SKM-1 treated with dmso at 0.1 percent for 144 hours (cell line): ENCODE measurements around the gene GALNT9.
"Not testable (repeated sequence)": the region's sequence is repeated elsewhere in the genome, so short reads cannot be mapped to it uniquely, and the experiment has no call there.

Source experiments
- DNase-seq: peaks from one replicate; lab custom pipeline; 2025; ENCODE audit not compliant: unreplicated experiment; lab: John Stamatoyannopoulos, UW

GALNT9 gene

GRCh38 chr12:132329036-132329719 is at the start of gene GALNT9:
TSS of gene GALNT9 (minus strand) at chr12:132329589. CDS start at chr12:132329203, 386 bp downstream.
- no peak for DNase-seq

- not testable (repeated sequence) for DNase-seq
Measured at GRCh38 chr12:132379057-132379456, 49.7 kb upstream of the GALNT9 start.

- no peak for DNase-seq
Measured at GRCh38 chr12:132377147-132377546, 47.8 kb upstream of the GALNT9 start.

- DNase-seq = no peak
Measured at GRCh38 chr12:132376464-132376830, 47.1 kb upstream of the GALNT9 start.

- DNase-seq = no peak
Measured at GRCh38 chr12:132375747-132376463, 46.5 kb upstream of the GALNT9 start.

GRCh38 chr12:132374612-132375445 is 45.4 kb upstream of the GALNT9 start:
- DNase-seq = no peak

GRCh38 chr12:132373901-132374611 is 44.7 kb upstream of the GALNT9 start:
- no peak for DNase-seq

GRCh38 chr12:132367852-132368251 is 38.5 kb upstream of the GALNT9 start:
- DNase-seq = no peak

GRCh38 chr12:132367071-132367851 is 37.9 kb upstream of the GALNT9 start:
- DNase-seq = no peak

- no peak for DNase-seq
Measured at GRCh38 chr12:132366341-132366861, 37.0 kb upstream of the GALNT9 start.

- no peak for DNase-seq
Measured at GRCh38 chr12:132365226-132365625, 35.8 kb upstream of the GALNT9 start.

- DNase-seq = no peak
Measured at GRCh38 chr12:132364348-132364902, 35.0 kb upstream of the GALNT9 start.

GRCh38 chr12:132363661-132364347 is 34.4 kb upstream of the GALNT9 start:
- DNase-seq = no peak

GRCh38 chr12:132362996-132363660 is 33.7 kb upstream of the GALNT9 start:
- DNase-seq = no peak

GRCh38 chr12:132360906-132361777 is 31.8 kb upstream of the GALNT9 start:
- DNase-seq = no peak

- DNase-seq = no peak
Measured at GRCh38 chr12:132360410-132360809, 31.0 kb upstream of the GALNT9 start.

GRCh38 chr12:132359971-132360370 is 30.6 kb upstream of the GALNT9 start:
- no peak for DNase-seq

GRCh38 chr12:132359551-132359950 is 30.2 kb upstream of the GALNT9 start:
- no peak for DNase-seq
